Type B pancreatic cell (in vitro differentiated cells): Measurements from ENCODE around the gene WDR27. TPM values are rescaled to one million over a fixed set of nuclear protein-coding genes. Genes with fewer than 3 reads are reported as not detected.

Experiments used
- DNase-seq: peaks from one replicate; pipeline ENCODE4 v3.0.0; 2021; ENCODE audit warnings: mixed read lengths; ENCODE audit not compliant: unreplicated experiment; ENCODE audit errors: extremely low spot score
- H3K27ac Mint-ChIP-seq: 2 replicates; pipeline ENCODE4 v1.8.0; 2021; ENCODE audit warnings: mild to moderate bottlenecking, mixed read lengths
- H3K27me3 Mint-ChIP-seq: 2 replicates; pipeline ENCODE4 v1.8.0; 2021; ENCODE audit warnings: mixed read lengths
- H3K36me3 Mint-ChIP-seq: 2 replicates; pipeline ENCODE4 v1.8.0; 2021; ENCODE audit warnings: mixed read lengths
- H3K4me1 Mint-ChIP-seq: one replicate; pipeline ENCODE4 v1.8.0; 2021; ENCODE audit warnings: mixed read lengths; ENCODE audit not compliant: unreplicated experiment
- H3K4me3 Mint-ChIP-seq: 2 replicates; pipeline ENCODE4 v1.8.0; 2021; ENCODE audit warnings: mild to moderate bottlenecking, mixed read lengths
- H3K9me3 Mint-ChIP-seq: 2 replicates; pipeline ENCODE4 v1.8.0; 2021; ENCODE audit warnings: mixed read lengths
- CTCF ChIP-seq: fragments of 200-600 bp; sonication (generic); conservative IDR thresholded peaks from 2 replicates; pipeline ENCODE4 v1.5.0; 2021; ENCODE audit warnings: antibody characterized with exemption, mild to moderate bottlenecking
- total RNA-seq: library from RNA; stranded (reverse); gene quantifications from 2 replicates; pipeline ENCODE4 v1.2.1, GENCODE V29; 2021; ENCODE audit warnings: low replicate concordance

The WDR27 gene
- total RNA-seq, 1 donor from 2014 or later: 112 TPM

- Mint-ChIP-seq H3K4me1 (peaks cover 6% of the 10 kb centered on the region), H3K36me3 (no peaks in the 10 kb centered on the region), H3K27ac (no peak overlapping the region), H3K27me3 (peaks cover 3% of the 10 kb centered on the region), H3K9me3 (no peaks in the 10 kb centered on the region), H3K4me3 (no peak overlapping the region)
- DNase-seq: no peak
- TF ChIP-seq CTCF: no peak
Measured at GRCh38 chr6:169738204-169738975, 36.6 kb upstream of the WDR27 start.

DNA sequence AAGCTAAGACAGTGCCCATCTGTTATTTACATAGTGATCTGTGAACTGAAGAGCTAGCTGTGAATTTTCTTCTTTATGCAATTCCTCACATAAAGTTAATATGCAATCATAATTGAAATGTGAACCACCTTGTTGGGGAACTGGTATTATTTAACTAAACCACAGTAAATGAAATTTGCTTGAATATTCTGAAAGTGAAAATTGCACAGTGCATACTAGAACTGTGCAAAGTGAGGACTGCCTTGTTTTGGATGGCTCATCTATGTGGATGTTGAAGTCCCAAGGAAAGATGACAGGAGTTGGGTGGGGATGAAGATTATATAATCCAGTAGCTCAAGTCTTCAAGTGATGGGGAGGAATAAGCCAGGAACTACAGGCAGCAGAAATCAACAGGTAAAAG is 28.1 kb upstream of the WDR27 start:
- no peak for TF ChIP-seq CTCF
- no peak overlapping the region for H3K4me3 Mint-ChIP-seq
- H3K36me3 Mint-ChIP-seq: no peaks in the 10 kb centered on the region
- DNase-seq: no peak
- H3K4me1 Mint-ChIP-seq: peaks cover 10% of the 10 kb centered on the region
- H3K27ac Mint-ChIP-seq: no peak overlapping the region
- H3K9me3 Mint-ChIP-seq: no peaks in the 10 kb centered on the region
- H3K27me3 Mint-ChIP-seq: peaks cover 2% of the 10 kb centered on the region

- Mint-ChIP-seq H3K4me1 (peaks cover 21% of the 10 kb centered on the region), H3K4me3 (no peak overlapping the region)
Measured at GRCh38 chr6:169726963-169727362, 25.1 kb upstream of the WDR27 start.

GRCh38 chr6:169726049-169726400 is 24.2 kb upstream of the WDR27 start:
- TF ChIP-seq CTCF: no peak

More at GRCh38 chr6:169726963-169727362, 25.1 kb upstream of the WDR27 start:
- Mint-ChIP-seq H3K9me3 (no peaks in the 10 kb centered on the region), H3K36me3 (no peaks in the 10 kb centered on the region), H3K27me3 (peaks cover 3% of the 10 kb centered on the region), H3K27ac (no peak overlapping the region)
- DNase-seq: no peak
- no peak for TF ChIP-seq CTCF

GRCh38 chr6:169725125-169726048 is 23.6 kb upstream of the WDR27 start:
- Mint-ChIP-seq H3K36me3 (peaks cover under 1% of the 10 kb centered on the region), H3K4me1 (peaks cover 26% of the 10 kb centered on the region), H3K9me3 (no peaks in the 10 kb centered on the region), H3K27me3 (peaks cover 3% of the 10 kb centered on the region), H3K4me3 (peak overlapping the region; percentile 93), H3K27ac (peak overlapping the region; percentile 96)
- no peak for TF ChIP-seq CTCF
- no peak for DNase-seq

More at GRCh38 chr6:169726049-169726400, 24.2 kb upstream of the WDR27 start:
- Mint-ChIP-seq H3K27ac (peak overlapping the region; percentile 96), H3K9me3 (no peaks in the 10 kb centered on the region), H3K4me3 (peak overlapping the region; percentile 93), H3K27me3 (peaks cover 3% of the 10 kb centered on the region), H3K36me3 (no peaks in the 10 kb centered on the region), H3K4me1 (peaks cover 25% of the 10 kb centered on the region)
- no peak for DNase-seq
